ENCODE results near the gene LCE2A.

Gene LCE2A

GRCh38 chr1:152743371-152744145 lies 45.4 kb downstream of the LCE2A start:
- no peak for DNase-seq

- DNase-seq: no peak
These were observed 47.2 kb downstream of the LCE2A start for GRCh38 chr1:152745289-152745704.

GRCh38 chr1:152745765-152746444 lies 47.8 kb downstream of the LCE2A start:
- no peak for DNase-seq

- no peak for DNase-seq
These were observed 49.7 kb downstream of the LCE2A start for GRCh38 chr1:152747831-152748230.

All from activated T-cell treated with anti-CD3 and anti-CD28 coated beads for 4 hours (primary cell).